ENCODE measurements around the gene PRXL2C.
"Not testable (repeated sequence)": the region's sequence is repeated elsewhere in the genome, so short reads cannot be mapped to it uniquely, and the experiment has no call there.

PRXL2C gene

DNA sequence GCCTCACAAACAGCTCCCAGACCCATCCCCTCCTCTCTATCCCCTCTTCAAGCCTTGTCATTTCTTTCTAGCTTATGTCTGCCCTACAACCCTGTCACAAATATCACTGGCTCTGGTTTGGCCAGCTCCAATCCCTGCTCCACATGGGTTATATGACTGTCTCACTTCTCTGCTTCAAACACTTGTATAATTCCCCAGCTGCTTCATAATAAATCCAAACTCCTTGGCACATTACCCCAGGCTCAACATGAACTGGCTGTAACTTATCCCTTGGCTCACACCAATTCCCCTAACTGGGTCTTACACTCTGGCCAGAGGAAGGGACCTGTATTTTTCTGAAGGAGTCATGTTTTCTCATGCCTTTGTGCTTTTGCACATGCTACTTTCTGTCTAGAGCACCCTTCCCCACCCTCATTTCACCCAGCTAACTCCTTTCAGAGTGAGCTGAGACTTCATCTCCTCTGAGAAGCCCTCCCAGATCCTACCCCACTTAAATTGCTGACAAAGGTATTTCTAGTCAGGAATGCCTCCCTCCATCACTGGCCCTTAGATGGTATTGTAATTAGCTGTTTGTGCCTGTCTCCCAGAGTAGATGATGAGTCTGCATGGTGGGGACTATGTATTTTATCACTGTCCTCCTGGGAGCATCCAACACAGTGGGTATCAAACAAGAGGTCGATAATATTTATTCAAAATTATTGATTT is 5.3 kb downstream of the PRXL2C start:
- FAIRE-seq = no peak
- no peak for DNase-seq (ENCODE audit: insufficient read length, low spot score)
- no peak for TF ChIP-seq POLR2A (IDR thresholded peaks at IDR 0.05; ENCODE audit: low read depth, low read length)
- TF ChIP-seq POLR2AphosphoS5 (IDR thresholded peaks at IDR 0.05; ENCODE audit: low read depth, low read length) = no peak
- TF ChIP-seq SPI1 (IDR thresholded peaks at IDR 0.05; ENCODE audit: low read depth, low read length) = no peak
- TF ChIP-seq PAX5 (IDR thresholded peaks at IDR 0.05; ENCODE audit: insufficient read depth, low read length, severe bottlenecking) = no peak
- no peak for TF ChIP-seq TAF1 (IDR thresholded peaks at IDR 0.05; ENCODE audit: low read depth, low read length)
- TF ChIP-seq POU2F2 (IDR thresholded peaks at IDR 0.05; ENCODE audit: low read depth, low read length) = no peak

DNA sequence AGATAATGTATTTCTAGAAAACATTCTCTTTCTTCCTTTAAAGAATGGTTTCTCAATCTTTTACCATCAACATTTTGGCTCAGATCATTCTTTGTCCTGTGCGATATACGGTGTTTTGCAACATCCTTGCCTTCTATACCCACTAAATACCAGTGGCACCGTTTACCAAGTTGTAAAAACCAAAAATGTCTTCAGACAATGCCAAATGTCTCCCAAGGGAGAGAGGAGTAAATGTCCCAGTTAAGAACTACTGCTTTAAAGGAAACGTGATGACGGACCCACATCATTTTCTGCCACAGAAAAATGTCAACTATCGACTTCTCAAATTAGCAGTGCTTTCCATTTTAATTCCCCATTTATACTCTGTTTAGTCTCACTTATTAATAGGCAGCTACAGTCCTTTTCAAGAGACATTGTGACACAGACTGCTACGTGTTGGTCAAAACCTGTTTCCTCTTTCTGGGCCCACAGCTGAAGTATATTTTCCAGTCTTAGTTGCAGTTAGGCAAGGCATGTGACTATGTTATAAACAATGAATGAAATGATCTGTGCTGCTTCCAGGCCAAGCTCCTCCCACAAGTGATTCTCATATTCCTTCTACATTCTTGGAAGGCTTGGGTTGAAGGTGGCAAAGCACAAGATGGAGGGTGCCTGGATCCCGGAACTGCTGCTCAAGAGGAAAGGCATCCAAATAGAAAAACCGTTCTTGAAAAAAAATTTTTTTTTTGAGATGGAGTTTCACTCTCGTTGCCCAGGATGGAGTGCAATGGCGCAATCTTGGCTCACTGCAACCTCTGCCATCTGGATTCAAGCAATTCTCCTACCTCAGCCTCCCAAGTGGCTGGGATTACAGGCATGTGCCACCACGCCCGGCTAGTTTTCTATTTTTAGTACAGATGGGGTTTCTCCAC is 8.8 kb downstream of the PRXL2C start:
- FAIRE-seq = no peak
- TF ChIP-seq TAF1 (IDR thresholded peaks at IDR 0.05; ENCODE audit: low read depth, low read length) (no peak), PAX5 (IDR thresholded peaks at IDR 0.05; ENCODE audit: insufficient read depth, low read length, severe bottlenecking) (no peak), POLR2A (IDR thresholded peaks at IDR 0.05; ENCODE audit: low read depth, low read length) (no peak), POLR2AphosphoS5 (IDR thresholded peaks at IDR 0.05; ENCODE audit: low read depth, low read length) (no peak), SPI1 (IDR thresholded peaks at IDR 0.05; ENCODE audit: low read depth, low read length) (0 out of 2 replicates have a peak, but pooled peaks have one; percentile 22), POU2F2 (IDR thresholded peaks at IDR 0.05; ENCODE audit: low read depth, low read length) (no peak)
- DNase-seq (ENCODE audit: insufficient read length, low spot score) = no peak

DNA sequence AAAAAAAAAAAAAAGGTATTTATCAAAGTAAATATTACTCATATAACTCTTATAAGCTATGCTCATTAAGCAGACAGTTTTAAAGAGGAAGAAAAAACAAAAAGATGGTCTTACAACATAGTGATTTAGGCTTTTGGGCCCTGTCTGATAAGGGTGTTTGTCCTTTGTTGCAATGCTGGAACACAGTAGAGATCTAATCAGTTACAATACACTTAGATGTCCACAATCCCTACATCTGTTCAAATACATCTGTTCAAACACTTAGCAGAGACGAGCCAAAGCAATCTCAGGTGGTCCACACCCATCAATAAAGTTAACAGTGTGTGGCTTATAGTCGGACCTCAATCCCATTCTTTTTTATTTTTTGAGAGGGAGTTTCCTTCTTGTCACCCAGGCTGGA is 11.0 kb downstream of the PRXL2C start:
- FAIRE-seq (no peak), DNase-seq (ENCODE audit: insufficient read length, low spot score) (no peak)
- TF ChIP-seq TAF1 (IDR thresholded peaks at IDR 0.05; ENCODE audit: low read depth, low read length) = no peak
- no peak for TF ChIP-seq POLR2AphosphoS5 (IDR thresholded peaks at IDR 0.05; ENCODE audit: low read depth, low read length)
- no peak for TF ChIP-seq POU2F2 (IDR thresholded peaks at IDR 0.05; ENCODE audit: low read depth, low read length)
- TF ChIP-seq PAX5 (IDR thresholded peaks at IDR 0.05; ENCODE audit: insufficient read depth, low read length, severe bottlenecking) = no peak
- no peak for TF ChIP-seq POLR2A (IDR thresholded peaks at IDR 0.05; ENCODE audit: low read depth, low read length)
- TF ChIP-seq SPI1 (IDR thresholded peaks at IDR 0.05; ENCODE audit: low read depth, low read length) = no peak

DNA sequence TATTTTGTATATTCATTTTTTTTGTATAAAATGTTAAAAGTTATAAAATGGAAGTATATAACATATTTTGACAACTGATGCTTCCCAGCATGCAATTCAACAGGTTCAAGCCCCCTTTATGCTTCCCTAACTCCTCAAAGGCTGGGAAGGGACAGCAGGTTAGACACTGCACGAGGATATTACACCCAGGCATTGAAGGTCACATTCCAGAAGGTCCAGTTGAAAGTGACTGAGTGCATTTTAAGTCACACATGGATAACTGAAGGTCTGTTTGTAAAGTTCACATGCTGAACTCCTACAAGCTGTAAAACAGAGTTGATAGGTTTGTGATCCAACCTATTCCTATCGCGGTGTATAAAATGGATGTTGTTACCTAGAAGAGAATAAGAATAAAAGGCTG is 13.6 kb downstream of the PRXL2C start:
- TF ChIP-seq SPI1 (IDR thresholded peaks at IDR 0.05; ENCODE audit: low read depth, low read length) = no peak
- no peak for TF ChIP-seq PAX5 (IDR thresholded peaks at IDR 0.05; ENCODE audit: insufficient read depth, low read length, severe bottlenecking)
- no peak for TF ChIP-seq POLR2A (IDR thresholded peaks at IDR 0.05; ENCODE audit: low read depth, low read length)
- no peak for TF ChIP-seq POU2F2 (IDR thresholded peaks at IDR 0.05; ENCODE audit: low read depth, low read length)
- no peak for TF ChIP-seq TAF1 (IDR thresholded peaks at IDR 0.05; ENCODE audit: low read depth, low read length)
- TF ChIP-seq POLR2AphosphoS5 (IDR thresholded peaks at IDR 0.05; ENCODE audit: low read depth, low read length) = no peak
- FAIRE-seq = no peak
- DNase-seq (ENCODE audit: insufficient read length, low spot score) = no peak

DNA sequence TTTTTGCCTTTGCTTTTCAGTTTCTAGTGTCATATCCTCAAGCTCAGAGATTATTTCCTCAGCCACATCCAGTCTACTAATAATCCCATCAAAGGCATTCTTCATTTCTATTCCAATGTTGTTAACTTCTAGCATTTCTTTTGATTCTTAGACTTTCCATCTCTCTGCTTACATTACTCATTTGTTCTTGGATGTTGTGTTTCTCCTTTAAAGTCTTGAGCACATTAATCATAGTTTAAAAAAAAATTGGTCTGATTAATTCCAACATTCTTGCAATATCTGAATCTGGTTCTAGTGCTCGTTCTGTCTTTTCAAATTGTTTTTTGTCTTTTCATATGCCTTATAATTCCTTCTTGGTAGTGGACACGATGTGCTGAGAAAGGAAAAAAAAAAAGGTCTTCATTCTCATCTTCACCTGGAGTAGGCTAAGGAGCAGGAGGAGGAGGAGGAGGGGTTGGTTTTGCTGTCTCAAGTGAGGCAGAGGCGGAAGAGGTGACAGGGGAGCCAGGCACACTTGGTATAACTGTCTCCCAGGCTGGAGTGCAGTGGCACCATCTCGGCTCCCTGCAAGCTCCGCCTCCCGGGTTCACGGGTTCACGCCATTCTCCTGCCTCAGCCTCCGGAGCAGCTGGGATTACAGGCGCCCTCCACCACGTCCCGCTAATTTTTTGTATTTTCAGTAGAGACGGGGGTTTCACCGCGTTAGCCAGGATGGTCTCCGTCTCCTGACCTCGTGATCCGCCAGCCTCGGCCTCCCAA is 16.3 kb downstream of the PRXL2C start:
- DNase-seq (ENCODE audit: insufficient read length, low spot score) (no peak), FAIRE-seq (no peak)
- TF ChIP-seq POLR2AphosphoS5 (IDR thresholded peaks at IDR 0.05; ENCODE audit: low read depth, low read length) = no peak
- no peak for TF ChIP-seq POLR2A (IDR thresholded peaks at IDR 0.05; ENCODE audit: low read depth, low read length)
- no peak for TF ChIP-seq TAF1 (IDR thresholded peaks at IDR 0.05; ENCODE audit: low read depth, low read length)
- TF ChIP-seq SPI1 (IDR thresholded peaks at IDR 0.05; ENCODE audit: low read depth, low read length) = no peak
- TF ChIP-seq PAX5 (IDR thresholded peaks at IDR 0.05; ENCODE audit: insufficient read depth, low read length, severe bottlenecking) = no peak
- no peak for TF ChIP-seq POU2F2 (IDR thresholded peaks at IDR 0.05; ENCODE audit: low read depth, low read length)

DNA sequence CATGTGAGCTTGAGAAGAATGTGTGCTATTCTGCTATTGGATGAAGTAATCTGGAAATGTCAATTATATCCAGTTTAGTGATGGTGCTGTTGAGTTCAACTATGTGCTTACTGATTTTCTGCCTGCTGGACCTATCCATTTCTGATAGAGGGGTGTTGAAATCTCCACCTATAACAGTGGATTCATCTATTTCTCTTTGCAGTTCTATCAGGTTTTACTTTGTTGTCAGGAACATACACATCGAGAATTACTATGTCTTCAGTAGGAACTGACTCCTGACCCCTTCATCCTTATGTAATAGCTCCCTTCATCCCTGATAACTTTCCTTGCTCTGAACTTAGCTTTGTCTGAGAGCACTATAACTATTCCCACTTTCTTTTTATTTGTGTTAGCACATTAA is 18.7 kb downstream of the PRXL2C start:
- FAIRE-seq (no peak), DNase-seq (ENCODE audit: insufficient read length, low spot score) (no peak)
- TF ChIP-seq TAF1 (IDR thresholded peaks at IDR 0.05; ENCODE audit: low read depth, low read length) = no peak

DNA sequence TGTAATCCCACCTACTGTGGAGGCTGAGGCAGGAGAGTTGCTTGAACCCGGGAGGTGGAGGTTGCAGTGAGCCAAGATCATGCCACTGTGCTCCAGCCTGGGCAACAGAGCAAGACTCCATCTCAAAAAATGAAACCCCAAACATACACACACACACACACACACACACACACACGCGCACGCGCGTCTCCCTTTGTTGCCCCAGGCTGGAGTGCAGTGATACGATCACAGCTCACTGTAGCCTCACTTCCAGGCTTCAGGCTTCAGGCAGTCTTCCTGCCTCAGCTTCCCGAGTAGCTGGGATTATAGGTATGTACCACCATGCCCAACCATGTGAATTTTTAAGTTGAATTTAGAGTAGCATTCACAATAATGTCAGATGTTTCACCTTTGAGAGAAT is 21.5 kb downstream of the PRXL2C start:
- not testable (repeated sequence) for FAIRE-seq

DNA sequence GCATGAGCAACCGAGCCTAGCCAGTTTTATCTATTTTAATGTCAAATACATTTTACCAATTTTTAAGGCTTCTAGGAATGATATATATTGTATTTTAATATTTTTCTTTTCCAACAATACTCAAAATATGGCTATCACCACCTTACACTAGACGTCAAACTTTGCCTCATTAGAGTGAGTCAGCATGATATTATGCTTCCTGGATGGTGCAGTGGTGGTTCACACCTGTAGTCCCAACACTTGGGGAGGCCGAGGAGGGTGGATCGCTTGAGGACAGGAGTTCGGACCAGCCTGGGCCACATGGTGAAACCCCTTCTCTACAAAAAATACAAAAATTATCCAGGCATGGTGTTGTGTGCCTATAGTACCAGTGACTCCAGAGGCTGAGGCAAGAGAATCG is 28.2 kb downstream of the PRXL2C start:
- TF ChIP-seq TAF1 (IDR thresholded peaks at IDR 0.05; ENCODE audit: low read depth, low read length) = no peak
- no peak for TF ChIP-seq POU2F2 (IDR thresholded peaks at IDR 0.05; ENCODE audit: low read depth, low read length)
- TF ChIP-seq SPI1 (IDR thresholded peaks at IDR 0.05; ENCODE audit: low read depth, low read length) = no peak
- no peak for TF ChIP-seq PAX5 (IDR thresholded peaks at IDR 0.05; ENCODE audit: insufficient read depth, low read length, severe bottlenecking)
- no peak for TF ChIP-seq POLR2AphosphoS5 (IDR thresholded peaks at IDR 0.05; ENCODE audit: low read depth, low read length)
- no peak for TF ChIP-seq POLR2A (IDR thresholded peaks at IDR 0.05; ENCODE audit: low read depth, low read length)
- DNase-seq (ENCODE audit: insufficient read length, low spot score) (no peak), FAIRE-seq (no peak)

More for the DNA sequence above, 21.5 kb downstream of the PRXL2C start:
- DNase-seq (ENCODE audit: insufficient read length, low spot score) = not testable (repeated sequence)

DNA sequence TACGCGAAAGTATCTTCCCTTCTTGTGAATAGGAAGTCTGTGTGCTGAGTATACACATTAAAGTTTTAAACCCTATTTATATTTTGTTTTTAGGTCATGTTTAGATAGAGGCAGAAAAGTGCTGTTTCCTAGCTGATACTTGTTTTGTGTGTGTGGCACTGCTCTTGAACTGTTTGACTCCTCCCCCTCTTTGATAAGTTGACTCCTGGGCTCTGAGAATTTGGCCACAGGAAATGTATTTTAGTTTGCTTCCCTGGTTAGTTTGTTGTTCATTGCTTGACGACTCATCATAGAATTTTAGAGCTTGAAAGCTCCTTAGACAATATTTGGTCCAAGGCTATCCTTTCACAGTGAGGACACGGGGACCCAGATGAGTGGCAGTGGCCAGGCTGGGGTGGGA is 33.5 kb downstream of the PRXL2C start:
- no peak for FAIRE-seq
- TF ChIP-seq POLR2A (IDR thresholded peaks at IDR 0.05; ENCODE audit: low read depth, low read length) (no peak), PAX5 (IDR thresholded peaks at IDR 0.05; ENCODE audit: insufficient read depth, low read length, severe bottlenecking) (no peak), SPI1 (IDR thresholded peaks at IDR 0.05; ENCODE audit: low read depth, low read length) (no peak), POLR2AphosphoS5 (IDR thresholded peaks at IDR 0.05; ENCODE audit: low read depth, low read length) (no peak), TAF1 (IDR thresholded peaks at IDR 0.05; ENCODE audit: low read depth, low read length) (no peak), POU2F2 (IDR thresholded peaks at IDR 0.05; ENCODE audit: low read depth, low read length) (no peak)
- no peak for DNase-seq (ENCODE audit: insufficient read length, low spot score)
